DMS114 treated with DMSO at 0.1 percent for 48 hours (cell line): ENCODE data around the gene PDGFC.

ENCODE experiments used
- DNase-seq: peaks from one replicate; lab custom pipeline; 2025; ENCODE audit not compliant: unreplicated experiment; lab: John Stamatoyannopoulos, UW

PDGFC gene, protein sequence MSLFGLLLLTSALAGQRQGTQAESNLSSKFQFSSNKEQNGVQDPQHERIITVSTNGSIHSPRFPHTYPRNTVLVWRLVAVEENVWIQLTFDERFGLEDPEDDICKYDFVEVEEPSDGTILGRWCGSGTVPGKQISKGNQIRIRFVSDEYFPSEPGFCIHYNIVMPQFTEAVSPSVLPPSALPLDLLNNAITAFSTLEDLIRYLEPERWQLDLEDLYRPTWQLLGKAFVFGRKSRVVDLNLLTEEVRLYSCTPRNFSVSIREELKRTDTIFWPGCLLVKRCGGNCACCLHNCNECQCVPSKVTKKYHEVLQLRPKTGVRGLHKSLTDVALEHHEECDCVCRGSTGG

DNA sequence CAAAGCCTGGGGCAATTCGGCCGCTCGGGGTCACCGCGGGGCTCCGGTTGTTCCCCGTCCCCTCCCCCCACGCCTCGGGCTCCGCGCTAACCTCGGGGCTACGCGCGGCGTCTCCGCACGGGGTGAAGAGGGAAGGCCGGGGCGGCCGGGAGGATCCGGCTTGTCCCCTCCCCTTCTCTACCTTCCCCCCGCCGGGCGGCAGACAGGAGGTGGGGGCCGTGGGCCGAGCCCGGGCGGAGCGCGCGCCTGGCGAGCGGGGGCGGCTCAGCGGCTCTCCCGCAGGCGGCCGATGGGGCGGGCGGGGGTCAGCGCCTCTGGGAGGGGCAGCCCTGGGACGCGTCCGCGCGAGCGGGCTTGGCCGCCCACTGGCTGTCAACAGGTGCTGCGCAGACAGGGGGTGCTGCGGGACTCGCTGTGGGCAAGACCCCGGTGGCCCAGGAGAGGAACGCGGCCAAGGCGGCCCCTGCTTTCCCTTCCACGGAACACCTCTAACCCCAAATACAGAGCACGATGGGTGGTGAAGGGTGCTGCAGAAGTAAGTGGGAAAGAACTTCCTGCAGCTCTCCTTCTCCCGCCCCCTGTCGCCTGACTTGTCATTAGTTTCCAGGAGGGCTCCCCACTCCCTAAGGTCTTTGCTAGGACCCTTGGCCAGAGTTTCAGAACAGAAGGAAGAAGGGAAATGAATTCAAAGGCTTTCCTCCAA, at the start of gene PDGFC:
PDGFC (minus strand) TSS at position 124 of the 703 bp plus-strand sequence. CDS start 896 bp downstream, outside the sequence.
- no peak for DNase-seq

DNA sequence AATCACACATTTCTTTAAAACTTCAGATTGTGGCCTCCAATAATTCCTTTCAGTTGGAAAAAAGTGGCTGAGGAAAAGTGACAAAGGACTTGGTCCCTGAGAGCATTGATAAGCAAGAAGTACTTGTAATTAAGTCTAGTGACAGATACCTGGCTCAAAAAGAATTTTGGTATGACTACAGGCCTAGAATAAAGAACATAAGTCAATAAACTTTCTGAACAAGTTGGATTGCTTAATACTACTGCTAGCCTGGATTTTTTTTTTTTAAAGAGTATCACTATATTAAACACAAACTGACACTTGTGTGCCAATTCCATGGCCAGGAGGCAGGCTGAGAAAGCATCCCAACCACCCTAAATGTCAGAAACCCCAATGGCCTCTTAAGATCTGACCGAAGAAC, 49.3 kb upstream of the PDGFC start:
- no peak for DNase-seq

DNA sequence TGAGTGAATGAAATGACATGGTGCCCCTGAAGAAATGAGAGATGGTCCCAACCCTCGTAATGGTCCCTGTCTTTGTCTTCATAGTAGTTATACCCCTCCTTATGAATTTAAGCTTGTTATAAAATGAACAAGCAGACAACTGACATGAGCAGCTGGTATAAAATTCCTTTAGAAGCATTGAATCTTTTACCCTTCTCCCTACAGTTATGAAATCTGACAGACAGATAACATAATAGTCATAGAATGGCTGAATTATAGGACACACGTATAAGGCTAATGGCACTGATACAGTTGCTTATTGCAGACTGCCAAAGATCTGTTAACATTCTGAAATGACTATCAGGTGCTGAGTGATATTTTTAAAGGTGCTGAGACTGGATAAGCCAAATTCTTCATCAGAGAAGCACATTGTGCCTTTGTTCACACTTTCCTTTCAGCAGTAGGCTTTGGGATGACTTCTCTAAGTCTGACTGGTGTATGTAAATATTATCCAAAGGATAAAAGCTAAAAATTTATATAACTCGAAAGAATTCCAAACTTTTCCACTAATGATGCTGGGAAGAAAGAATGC, 47.4 kb upstream of the PDGFC start:
- DNase-seq: no peak

DNA sequence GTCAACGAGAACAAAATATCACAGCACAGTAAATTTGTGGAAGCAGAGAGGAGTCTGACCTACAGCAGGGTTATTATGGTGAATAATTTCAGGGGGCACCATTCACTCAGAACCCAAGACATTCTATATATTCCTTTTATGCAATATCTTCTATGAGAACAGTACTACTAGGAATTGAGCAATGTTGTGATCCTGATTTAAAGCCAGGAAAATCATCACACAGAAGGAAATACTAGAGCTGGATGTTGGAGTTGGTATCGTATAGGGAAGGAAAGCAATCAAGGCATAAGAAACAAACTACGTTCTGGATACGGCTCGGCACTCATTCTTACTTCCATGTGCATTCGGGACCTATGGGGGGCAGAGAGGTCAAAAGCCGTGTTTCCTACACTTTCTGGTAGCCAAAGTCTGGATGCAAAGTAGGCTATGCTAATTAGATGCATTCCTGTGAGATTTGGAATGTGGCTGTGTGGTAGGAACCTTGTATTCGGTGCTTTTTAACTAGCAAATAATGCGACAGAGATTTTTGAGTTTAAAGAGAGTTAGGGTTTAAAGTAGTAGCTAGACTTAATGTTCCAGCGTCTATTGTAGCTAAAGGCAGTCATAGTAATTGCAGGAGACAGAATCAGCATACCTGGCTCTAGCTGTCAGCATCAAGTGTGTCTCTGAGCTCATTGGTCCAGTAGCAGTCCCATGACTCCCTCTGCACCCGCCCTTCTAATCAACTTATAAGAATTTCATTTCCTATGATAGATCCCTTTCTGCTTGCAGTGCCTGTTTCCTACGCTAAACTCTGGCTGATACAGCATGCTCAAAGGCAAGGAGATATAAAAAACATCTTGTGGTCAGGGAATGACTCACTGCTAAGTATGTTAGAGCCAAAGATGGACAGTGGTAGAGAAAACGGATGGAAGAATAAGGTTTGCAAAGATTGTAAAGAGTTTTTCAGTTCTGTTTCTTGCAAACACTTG, 43.3 kb upstream of the PDGFC start:
- DNase-seq: no peak

DNA sequence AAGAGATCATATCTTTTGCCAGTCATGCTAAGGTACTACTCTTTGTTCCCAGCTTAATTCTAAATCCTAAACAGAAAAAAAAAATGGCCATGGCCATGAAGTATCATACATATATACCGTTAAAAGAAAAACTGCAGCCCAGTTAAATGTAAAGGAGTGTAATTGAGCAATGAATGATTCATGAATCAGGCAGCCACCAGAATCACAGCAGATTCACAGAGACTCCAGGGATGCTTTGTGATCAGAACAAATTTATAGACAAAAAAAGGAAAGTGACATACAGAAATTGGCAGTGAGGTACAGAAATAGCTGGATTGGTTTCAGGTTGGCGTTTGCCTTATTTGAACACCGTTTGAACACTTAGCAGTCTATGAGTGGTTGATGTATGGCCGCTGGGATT, 42.1 kb upstream of the PDGFC start:
- DNase-seq: no peak

DNA sequence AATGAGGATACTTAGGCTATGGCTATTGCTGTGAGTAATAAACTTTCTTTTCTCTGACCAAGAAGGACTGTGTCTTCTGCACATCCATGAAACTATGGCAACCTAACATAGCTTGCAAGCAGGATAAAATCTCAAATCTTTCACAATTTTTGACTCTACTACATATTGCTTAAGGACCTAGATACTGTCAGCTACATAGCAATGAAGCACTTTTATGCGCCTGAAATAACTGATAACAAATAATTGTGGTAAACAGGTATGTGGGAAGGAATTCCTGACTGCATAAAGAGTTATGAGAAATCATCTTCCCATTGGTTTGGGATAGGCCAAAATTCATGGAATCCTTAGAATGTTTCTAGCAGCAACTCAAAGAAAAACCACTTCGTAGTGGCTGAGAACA, 41.2 kb upstream of the PDGFC start:
- no peak for DNase-seq

DNA sequence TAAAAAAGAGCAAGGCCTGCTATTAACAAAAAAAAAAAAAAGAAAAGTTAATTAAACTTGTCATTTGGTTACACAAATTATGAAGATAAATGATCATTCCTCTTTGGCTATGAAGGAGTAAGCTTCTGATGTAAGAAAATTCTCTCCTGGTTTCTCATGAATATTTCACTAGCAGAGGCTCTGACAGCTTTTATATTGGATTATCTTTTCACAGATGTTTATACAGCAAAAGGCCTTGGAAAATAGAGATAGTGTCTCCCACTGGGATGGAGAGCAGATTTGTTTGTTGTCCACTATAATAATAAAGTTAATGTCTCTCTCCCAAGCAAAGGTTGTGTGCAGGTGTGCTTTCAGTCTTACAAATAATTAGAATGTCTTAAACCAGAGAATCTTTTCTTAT, 40.7 kb upstream of the PDGFC start:
- DNase-seq: no peak

DNA sequence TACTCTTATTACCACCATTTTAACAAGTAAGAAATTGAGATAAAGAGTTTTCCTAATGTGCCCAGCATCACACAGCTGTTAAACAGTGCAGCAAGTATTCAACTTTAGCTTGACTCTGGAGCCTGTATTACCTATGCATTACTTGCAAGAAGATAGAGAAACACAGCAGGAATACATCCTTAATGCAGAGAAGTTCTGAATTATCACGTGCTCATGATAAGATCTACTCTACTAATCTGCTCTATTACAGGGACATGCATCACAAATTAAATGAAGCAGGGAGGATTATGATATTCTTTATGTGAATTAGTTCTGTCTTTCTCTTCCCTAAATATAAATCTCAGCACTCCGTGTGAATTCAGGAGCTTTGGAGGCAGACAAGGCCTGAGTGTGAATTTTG, 39.0 kb upstream of the PDGFC start:
- DNase-seq: no peak

DNA sequence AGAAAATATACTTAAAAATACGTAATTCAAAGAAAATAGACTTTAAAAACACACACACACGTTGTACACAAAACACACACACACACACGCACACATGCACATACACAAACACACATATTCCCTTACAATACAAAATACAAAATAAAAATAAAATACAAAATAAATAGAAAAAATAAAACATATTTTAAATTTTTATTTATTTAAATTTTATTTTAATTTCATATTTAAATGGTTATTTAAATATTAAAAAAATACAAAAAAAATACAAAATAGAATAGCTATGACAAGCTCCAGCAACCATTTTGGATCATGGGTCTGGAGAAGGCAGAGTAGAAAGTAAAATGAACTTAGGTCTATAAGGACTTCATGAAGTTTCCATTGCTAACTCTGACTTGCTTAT, 34.2 kb upstream of the PDGFC start:
- DNase-seq: no peak

DNA sequence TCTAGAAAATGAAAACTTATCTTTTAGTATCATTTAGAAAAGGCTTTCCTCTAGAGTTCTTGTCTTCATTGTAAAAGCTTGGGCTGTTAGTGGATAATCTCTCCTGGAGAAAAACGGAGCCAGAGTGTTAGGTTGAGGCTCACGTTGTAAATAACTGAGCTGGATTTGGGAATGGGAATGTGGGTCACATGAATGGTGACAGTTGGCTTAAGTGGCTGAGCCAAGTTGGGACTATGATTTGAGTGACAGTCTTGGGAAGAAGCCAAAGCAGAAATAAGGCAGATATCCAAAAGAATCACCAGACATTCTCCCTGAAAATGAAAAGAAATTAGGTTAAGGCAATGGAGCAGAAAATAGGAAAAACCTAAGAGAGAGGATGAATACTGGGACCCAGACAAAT, 33.6 kb upstream of the PDGFC start:
- DNase-seq: no peak

DNA sequence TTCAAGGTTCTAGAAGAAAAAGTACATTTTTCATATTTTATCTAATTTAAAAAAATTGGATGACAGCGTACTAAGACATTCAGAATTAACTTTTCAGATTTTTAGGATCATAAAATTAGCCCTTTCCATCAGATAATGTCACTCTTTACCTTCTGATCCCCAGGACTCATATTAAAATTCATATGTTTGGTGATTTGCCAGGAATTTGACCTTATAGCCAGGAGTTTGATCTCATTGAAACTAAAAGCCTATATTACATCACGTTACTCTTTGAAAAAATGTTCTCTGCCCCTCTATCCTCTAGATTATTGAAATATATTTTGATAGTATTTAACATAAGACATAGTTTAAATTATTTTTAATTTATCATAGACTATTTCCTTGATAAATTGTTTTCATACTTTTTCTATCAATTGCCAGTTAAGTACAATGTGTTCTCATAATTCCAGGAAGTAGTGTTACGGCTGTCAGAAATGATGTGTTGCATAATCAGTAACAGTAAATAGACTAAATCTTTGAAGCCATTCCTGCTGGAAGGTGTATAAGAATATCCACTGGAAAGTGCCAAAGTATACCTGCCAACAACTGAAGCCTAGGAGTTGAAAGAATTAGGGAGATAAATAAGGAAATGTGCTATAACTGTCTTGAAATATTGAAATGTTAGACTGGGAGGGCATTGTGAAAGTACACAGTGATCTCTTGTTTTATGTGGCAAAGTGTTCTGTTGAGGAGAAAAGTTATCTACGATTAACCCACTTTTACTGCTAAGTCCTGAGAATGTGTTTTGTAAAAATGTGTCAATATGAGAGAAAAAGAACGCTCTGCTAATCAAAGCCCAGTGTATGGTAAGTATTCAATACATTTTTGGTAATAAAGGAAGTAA, 32.9 kb upstream of the PDGFC start:
- DNase-seq: no peak

DNA sequence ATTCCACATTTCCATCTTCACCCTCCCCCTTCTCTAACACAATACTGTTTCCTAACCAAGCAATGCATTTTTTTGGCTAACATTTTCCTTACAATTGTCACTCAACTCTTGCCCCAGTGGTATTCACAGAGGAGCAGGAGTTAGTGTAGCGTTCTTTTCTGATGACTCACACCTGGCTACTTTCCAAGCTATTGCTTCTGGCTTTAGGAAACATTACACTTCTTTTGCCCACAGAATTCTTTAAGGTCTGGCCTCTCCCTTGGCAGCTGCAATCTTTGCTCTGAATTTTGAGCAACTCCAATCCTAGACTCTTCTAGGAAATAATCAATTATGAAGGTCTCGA, 27.5 kb upstream of the PDGFC start:
- no peak for DNase-seq

DNA sequence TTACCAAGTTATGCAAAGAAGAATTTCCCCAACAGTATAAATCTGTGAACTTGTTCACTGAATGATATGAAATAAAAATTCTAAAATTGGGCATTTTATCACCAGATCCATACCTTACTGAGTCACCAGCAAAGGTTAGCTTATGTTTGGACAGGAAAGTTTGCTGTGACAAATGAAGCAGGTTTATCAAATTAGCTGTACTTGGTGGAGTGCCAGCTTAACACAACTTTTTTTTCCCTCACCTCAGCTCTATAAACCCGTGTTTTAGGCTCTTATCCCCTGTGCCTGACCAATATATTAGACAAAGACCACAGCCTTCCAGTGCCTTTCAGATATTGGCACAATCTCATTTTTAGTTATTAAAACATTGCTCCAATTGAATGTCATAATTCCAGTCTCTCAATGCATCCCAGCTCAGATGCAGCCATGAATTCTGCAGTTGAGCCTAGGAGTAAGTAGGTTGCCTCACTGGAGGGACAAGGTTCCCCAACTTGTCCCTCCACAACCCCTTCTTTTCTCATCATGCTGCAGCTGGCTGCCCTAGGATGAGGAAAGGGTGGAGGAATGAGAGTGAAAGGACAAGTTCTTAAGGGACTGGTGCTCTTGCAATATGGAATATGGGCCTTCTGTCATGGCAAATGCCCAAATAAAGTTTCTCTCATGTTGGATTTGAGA, 27.0 kb upstream of the PDGFC start:
- no peak for DNase-seq

DNA sequence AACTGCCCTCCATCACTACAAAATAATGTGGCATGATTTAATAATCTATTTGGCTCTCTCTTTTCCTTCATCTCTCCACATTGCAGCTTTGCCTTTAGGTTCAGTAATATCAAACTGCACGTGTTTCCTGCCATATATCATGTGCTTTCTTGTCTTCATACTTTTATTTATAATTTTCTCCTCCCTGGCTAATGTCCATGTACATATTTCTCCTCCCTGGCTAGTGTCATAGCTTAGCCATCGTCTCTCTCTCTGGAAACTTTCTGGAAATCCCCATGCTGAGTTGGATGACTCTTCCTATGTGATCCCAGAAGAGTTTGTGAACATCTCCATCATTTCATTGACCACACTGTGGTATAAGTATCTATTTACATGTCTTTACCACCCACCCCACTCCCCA, 21.3 kb upstream of the PDGFC start:
- no peak for DNase-seq

DNA sequence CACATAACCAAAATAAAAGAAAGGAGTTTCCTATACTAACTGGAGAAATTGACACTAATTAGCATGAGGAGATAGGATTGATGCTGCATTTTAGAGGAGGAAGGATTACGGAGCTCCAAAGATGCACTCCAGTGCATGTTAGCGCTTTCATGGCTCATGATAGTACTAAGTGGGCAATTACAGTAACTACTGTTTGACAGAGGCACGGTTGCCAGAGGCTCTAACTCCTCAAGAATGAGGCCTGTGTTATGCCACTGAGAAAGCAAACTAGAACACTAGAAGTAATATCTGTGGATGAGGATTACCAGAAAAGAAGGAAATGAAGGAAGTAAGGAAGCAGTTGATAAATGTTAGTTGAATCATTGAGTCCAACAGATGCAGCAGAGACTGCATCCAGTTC, 19.6 kb upstream of the PDGFC start:
- DNase-seq: no peak

DNA sequence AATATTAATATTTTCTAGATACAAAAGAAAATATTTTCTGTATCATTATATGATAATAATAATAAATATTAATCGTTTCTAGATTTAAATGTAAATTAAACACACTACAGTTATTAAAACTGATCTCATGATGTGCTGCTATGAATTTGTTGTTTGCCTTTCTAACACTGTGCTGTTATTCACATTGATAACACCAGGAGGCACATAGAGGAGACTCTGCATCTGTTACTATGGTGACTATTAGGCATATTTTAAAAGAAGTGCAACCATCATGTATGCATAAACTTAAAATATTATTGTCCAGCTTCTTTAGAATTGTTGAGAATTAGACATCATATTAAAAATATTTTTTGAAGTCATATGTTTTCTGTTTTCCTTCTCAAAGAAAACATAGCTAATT, 11.8 kb upstream of the PDGFC start:
- no peak for DNase-seq

DNA sequence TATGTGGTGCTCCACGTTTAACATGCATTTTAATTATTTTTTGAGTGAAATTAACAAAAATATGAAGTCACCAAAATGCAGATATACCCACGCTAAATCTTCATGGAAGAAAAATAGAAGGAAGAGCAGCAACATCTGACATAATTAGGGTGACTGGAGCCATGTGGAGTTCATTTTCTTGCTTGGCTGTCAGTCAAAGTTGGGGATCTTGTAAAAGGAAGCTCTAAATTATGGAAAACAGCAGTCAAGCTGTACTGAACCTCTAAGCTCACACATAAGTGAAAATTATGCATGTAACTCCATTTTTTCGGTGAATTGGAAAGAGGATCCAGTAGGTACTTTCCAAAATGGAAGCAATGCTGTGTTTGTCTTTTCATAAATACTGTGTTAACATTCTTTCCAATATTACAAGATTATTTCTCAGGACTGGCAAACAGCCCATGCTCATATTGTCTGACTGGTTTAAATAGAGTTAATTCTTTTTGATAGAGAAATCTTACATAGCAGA, 9.7 kb upstream of the PDGFC start:
- no peak for DNase-seq

DNA sequence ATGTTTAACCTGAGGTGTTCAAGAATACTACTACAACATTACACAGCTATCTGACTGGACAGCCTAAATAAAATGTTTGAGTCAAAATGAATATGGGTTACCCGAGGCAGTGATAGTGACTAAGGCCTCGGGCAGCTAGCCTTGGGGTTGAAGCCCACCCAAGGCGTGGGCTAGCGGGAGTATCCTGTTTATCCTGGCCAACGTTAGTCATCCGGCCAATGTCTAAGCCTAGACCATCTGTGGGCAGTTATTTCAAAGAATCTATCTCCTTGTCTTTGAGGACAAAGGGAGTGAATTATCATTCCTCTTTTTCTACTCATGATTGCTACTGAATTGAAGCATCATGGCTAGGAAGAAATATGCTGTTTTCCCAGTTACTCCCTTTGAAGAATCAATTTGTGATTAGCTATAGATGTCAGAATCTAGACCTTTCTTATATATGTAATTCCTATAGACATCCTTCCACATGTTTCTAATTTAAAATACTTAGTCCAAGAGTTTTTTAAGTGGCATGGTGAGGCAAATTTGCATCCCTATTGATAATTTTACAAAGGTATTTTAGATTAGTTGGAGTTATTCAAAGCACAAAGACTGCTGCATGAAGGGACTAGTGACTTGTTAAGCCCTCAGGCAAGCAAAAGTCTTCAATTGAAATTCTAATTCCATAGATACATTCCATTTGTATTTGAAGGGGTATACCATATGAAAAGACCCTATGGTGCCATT, 6.0 kb upstream of the PDGFC start:
- DNase-seq: no peak

DNA sequence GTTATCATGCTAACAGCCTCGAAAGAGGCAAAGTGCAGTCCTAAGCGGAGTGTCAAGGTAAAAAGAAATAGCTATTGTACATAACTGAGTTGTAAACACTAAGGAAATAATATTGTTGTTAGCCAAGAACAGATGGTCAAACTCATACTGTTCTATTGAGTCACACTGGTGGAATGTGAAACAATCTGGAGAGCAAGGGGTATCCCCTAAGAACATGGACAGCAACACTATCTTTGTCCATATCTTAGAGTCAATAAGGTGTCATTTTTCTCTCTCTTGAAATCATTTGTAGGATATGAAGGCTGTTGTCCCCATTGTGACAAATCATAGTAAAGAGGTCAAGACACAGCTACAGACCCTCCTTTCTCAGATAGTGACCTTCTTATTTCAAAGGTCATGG, 4.5 kb upstream of the PDGFC start:
- DNase-seq: no peak
